Liver (tissue), 3 donors: Measurements from ENCODE around the gene ASB12.

Experiments used
- EGR1 ChIP-seq, 2 donors: IDR thresholded peaks; 2 replicates each; pipeline ENCODE4 v1.6.1; 2016 to 2018; ENCODE audit warnings: antibody characterized with exemption in 2 of 2, low read depth in 2 of 2
- FOXA1 ChIP-seq: IDR thresholded peaks from 2 replicates; pipeline ENCODE4 v1.6.1; 2016; ENCODE audit warnings: antibody characterized with exemption
- GABPA ChIP-seq, 2 donors: IDR thresholded peaks in 1 of 2; conservative IDR thresholded peaks in 1 of 2; 2 replicates each; pipeline ENCODE4 v1.6.1; 2016; ENCODE audit warnings: antibody characterized with exemption in 2 of 2, mild to moderate bottlenecking in 1 of 2, moderate library complexity in 1 of 2
- JUND ChIP-seq, 2 donors: IDR thresholded peaks; 2 replicates each; pipeline ENCODE4 v1.6.1; 2016; ENCODE audit warnings: antibody characterized with exemption in 2 of 2
- RAD21 ChIP-seq, 2 donors: IDR thresholded peaks; 2 replicates each; pipeline ENCODE4 v1.6.1; 2016; ENCODE audit warnings: antibody characterized with exemption in 2 of 2, mild to moderate bottlenecking in 2 of 2
- RXRA ChIP-seq, 2 donors: IDR thresholded peaks; 2 replicates each; pipeline ENCODE4 v1.6.1; 2017 to 2018; ENCODE audit warnings: antibody characterized with exemption in 2 of 2, mild to moderate bottlenecking in 1 of 2
- TAF1 ChIP-seq: conservative IDR thresholded peaks from 2 replicates; pipeline ENCODE4 v1.6.1; 2016; ENCODE audit warnings: antibody characterized with exemption, mild to moderate bottlenecking
- YY1 ChIP-seq: IDR thresholded peaks from 2 replicates; pipeline ENCODE4 v1.6.1; 2016; ENCODE audit warnings: antibody characterized with exemption, mild to moderate bottlenecking
- TF ChIP-seq, protein P1 (sequence below): fragments of 150-350 bp; IDR thresholded peaks from 2 replicates; pipeline ENCODE4 v1.5.1; 2017; ENCODE audit warnings: improper control_type of control experiment, low read depth, low read length; ENCODE audit not compliant: missing input control
- TF ChIP-seq, protein P2 (sequence below): IDR thresholded peaks from 2 replicates; pipeline ENCODE4 v1.6.1; 2016; ENCODE audit warnings: antibody characterized with exemption
- TF ChIP-seq, protein P3 (sequence below): IDR thresholded peaks from 2 replicates; pipeline ENCODE4 v1.6.1; 2016; ENCODE audit warnings: antibody characterized with exemption
- TF ChIP-seq, protein P4 (sequence below): IDR thresholded peaks from 2 replicates; pipeline ENCODE4 v1.6.1; 2016; ENCODE audit warnings: antibody characterized with exemption
- TF ChIP-seq, protein P5 (sequence below): IDR thresholded peaks from 2 replicates; pipeline ENCODE4 v1.6.1; 2016; ENCODE audit warnings: antibody characterized with exemption, mild to moderate bottlenecking
- donor health status: healthy.
- donor health status: healthy.

DNA sequence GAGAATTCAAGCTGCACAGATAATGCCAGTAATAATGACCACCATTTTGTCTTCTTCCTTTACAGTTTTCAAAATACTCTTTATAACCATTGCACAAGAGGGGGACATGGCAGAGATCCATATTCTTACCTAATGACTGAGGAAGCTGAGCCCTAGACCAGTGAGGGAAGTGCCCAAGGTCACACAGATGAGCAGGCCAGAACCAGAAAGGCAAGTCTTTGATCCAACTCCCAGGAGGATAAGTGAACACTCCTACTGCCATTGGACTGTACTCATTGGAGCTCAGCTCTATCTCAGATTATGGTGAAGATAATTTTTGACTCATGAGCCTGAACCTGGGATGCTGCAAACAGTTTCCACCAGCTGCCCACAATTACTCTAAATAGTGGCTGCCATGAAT is 53.5 kb downstream of the ASB12 start:
- TF ChIP-seq, protein P1, sequence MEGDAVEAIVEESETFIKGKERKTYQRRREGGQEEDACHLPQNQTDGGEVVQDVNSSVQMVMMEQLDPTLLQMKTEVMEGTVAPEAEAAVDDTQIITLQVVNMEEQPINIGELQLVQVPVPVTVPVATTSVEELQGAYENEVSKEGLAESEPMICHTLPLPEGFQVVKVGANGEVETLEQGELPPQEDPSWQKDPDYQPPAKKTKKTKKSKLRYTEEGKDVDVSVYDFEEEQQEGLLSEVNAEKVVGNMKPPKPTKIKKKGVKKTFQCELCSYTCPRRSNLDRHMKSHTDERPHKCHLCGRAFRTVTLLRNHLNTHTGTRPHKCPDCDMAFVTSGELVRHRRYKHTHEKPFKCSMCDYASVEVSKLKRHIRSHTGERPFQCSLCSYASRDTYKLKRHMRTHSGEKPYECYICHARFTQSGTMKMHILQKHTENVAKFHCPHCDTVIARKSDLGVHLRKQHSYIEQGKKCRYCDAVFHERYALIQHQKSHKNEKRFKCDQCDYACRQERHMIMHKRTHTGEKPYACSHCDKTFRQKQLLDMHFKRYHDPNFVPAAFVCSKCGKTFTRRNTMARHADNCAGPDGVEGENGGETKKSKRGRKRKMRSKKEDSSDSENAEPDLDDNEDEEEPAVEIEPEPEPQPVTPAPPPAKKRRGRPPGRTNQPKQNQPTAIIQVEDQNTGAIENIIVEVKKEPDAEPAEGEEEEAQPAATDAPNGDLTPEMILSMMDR = no peak
- TF ChIP-seq YY1 = no peak
- TF ChIP-seq EGR1 (IDR thresholded peaks at IDR 0.05; ENCODE audit: low read depth in 2 of 2) = no peak
- TF ChIP-seq, protein P2, sequence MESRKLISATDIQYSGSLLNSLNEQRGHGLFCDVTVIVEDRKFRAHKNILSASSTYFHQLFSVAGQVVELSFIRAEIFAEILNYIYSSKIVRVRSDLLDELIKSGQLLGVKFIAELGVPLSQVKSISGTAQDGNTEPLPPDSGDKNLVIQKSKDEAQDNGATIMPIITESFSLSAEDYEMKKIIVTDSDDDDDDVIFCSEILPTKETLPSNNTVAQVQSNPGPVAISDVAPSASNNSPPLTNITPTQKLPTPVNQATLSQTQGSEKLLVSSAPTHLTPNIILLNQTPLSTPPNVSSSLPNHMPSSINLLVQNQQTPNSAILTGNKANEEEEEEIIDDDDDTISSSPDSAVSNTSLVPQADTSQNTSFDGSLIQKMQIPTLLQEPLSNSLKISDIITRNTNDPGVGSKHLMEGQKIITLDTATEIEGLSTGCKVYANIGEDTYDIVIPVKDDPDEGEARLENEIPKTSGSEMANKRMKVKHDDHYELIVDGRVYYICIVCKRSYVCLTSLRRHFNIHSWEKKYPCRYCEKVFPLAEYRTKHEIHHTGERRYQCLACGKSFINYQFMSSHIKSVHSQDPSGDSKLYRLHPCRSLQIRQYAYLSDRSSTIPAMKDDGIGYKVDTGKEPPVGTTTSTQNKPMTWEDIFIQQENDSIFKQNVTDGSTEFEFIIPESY = no peak
- no peak for TF ChIP-seq RAD21 (IDR thresholded peaks at IDR 0.05)
- TF ChIP-seq FOXA1 = no peak
- TF ChIP-seq TAF1 = no peak
- no peak for TF ChIP-seq GABPA (IDR thresholded peaks at IDR 0.05 in 1 of 2, conservative IDR thresholded peaks at IDR 0.05 in 1 of 2)
- TF ChIP-seq RXRA (IDR thresholded peaks at IDR 0.05) = no peak
- TF ChIP-seq JUND (IDR thresholded peaks at IDR 0.05) = no peak
- TF ChIP-seq, protein P3, sequence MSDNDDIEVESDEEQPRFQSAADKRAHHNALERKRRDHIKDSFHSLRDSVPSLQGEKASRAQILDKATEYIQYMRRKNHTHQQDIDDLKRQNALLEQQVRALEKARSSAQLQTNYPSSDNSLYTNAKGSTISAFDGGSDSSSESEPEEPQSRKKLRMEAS = no peak
- TF ChIP-seq, protein P4, sequence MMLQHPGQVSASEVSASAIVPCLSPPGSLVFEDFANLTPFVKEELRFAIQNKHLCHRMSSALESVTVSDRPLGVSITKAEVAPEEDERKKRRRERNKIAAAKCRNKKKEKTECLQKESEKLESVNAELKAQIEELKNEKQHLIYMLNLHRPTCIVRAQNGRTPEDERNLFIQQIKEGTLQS = no peak
- TF ChIP-seq, protein P5, sequence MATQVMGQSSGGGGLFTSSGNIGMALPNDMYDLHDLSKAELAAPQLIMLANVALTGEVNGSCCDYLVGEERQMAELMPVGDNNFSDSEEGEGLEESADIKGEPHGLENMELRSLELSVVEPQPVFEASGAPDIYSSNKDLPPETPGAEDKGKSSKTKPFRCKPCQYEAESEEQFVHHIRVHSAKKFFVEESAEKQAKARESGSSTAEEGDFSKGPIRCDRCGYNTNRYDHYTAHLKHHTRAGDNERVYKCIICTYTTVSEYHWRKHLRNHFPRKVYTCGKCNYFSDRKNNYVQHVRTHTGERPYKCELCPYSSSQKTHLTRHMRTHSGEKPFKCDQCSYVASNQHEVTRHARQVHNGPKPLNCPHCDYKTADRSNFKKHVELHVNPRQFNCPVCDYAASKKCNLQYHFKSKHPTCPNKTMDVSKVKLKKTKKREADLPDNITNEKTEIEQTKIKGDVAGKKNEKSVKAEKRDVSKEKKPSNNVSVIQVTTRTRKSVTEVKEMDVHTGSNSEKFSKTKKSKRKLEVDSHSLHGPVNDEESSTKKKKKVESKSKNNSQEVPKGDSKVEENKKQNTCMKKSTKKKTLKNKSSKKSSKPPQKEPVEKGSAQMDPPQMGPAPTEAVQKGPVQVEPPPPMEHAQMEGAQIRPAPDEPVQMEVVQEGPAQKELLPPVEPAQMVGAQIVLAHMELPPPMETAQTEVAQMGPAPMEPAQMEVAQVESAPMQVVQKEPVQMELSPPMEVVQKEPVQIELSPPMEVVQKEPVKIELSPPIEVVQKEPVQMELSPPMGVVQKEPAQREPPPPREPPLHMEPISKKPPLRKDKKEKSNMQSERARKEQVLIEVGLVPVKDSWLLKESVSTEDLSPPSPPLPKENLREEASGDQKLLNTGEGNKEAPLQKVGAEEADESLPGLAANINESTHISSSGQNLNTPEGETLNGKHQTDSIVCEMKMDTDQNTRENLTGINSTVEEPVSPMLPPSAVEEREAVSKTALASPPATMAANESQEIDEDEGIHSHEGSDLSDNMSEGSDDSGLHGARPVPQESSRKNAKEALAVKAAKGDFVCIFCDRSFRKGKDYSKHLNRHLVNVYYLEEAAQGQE = no peak
